GM12892 (cell line): ENCODE data around the gene CNTNAP2.

Experiments
- POLR2A ChIP-seq: IDR thresholded peaks from 2 replicates; pipeline ENCODE4 v1.6.1; 2011; ENCODE audit warnings: low read depth, low read length, control low read depth
- POLR2AphosphoS5 ChIP-seq: IDR thresholded peaks from 2 replicates; pipeline ENCODE4 v1.6.1; 2011; ENCODE audit warnings: low read depth, low read length, control low read depth
- TAF1 ChIP-seq: IDR thresholded peaks from 2 replicates; pipeline ENCODE4 v1.6.1; 2011; ENCODE audit warnings: low read depth, mild to moderate bottlenecking, control low read depth, low read length, borderline replicate concordance

DNA sequence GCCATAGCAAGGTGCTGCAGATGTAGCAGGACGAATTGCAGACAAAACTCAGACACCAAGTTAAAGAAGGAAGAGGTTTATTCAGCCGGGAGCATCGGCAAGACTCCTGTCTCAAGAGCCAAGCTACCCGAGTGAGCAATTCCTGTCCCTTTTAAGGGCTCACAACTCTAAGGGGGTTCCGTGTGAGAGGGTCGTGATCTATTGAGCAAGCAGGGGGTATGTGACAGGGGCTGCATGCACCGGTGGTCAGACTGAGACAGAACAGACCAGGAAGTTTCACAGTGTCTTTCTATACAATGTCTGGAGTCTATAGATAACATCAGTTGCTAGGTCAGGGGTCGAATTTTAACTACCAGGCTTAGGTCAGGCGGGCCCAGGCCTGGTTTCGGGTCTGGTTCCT lies 2252.0 kb downstream of the CNTNAP2 start:
- no peak for TF ChIP-seq POLR2A
- no peak for TF ChIP-seq POLR2AphosphoS5
- TF ChIP-seq TAF1 = no peak
